GM21360 (cell line): ENCODE data around the gene RNU5D-1.
"Not testable (repeated sequence)": the region's sequence is repeated elsewhere in the genome, so short reads cannot be mapped to it uniquely, and the experiment has no call there.

Experiments
- ATAC-seq: cut with Tn5 transposase; IDR thresholded peaks from one replicate; pipeline ENCODE4 v1.9.1; 2021; ENCODE audit warnings: mild to moderate bottlenecking, moderate library complexity; ENCODE audit not compliant: unreplicated experiment

RNU5D-1 gene

GRCh38 chr1:44730741-44731512 lies at the start of gene RNU5D-1:
TSS of gene RNU5D-1 (minus strand) at chr1:44731170.
- ATAC-seq, result peak; percentile 61

DNA sequence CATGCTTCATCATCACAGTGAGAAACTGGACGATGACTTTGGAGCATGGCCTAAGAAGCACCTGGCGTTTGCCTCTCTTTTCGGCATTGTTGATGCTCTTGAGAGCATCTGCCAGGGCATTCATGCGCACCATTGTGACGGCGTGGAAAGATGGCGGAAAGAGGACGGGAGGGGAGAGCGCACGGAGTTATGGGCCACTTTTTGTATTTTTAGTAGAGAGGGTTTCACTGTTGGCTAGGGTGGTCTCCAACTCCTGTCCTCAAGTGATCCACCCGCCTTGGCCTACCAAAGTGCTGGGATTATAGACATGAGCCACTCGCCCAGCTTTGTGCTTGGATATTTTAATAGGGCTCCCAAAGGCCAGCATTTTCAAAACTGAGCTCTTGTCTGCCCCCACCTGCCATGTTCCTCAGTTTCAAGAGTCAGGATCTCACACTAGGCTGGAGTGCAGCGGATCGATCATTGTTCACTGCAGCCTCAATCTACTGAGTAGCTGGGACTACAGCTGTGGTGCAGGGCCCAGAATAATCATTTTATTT lies 49.7 kb upstream of the RNU5D-1 start:
- no peak for ATAC-seq

DNA sequence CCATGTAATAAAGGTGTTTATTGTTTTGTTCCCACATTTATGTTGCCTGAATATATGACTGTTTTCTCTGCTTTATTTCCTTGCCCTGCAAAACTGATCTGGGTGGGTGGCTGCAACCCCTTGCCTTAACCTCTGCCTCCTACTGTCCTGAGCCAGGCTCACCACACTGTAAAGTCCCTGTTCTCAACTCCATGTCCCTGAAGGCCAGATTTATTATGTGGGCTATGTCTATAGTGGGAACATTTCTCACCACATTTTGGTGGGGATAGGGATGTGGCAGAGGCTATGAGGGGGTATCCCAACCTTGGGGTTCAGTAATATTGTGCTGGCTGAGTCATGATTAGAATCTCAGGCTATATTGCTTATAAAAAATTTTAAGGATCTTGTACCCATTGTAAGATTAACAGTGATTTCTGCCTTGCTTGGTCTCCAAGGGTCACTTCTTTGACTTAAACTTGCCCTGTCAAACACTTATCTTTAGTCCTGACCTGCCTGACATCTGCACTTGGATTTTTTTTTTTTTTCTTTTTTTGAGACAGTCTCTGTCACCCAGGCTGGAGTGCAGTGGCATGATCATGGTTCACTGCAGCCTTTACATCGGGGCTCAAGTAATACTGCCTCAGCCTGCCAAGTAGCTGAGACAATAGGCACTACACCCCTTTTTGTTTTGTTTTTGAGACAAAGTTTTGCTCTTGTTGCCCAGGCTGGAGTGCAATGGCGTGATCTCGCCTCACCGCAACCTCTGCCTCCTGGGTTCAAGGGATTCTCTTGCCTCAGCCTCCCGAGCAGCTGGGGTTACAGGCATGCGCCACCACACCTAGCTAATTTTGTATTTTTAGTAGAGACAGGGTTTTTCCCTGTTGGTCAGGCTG lies 48.0 kb upstream of the RNU5D-1 start:
- no peak for ATAC-seq

- no peak for ATAC-seq
These were observed 47.1 kb upstream of the RNU5D-1 start for GRCh38 chr1:44777969-44778635.

- no peak for ATAC-seq
These were observed 46.6 kb upstream of the RNU5D-1 start for GRCh38 chr1:44777547-44777946.

GRCh38 chr1:44776730-44777068 lies 45.7 kb upstream of the RNU5D-1 start:
- no peak for ATAC-seq

GRCh38 chr1:44775930-44776729 lies 45.2 kb upstream of the RNU5D-1 start:
- peak; percentile 16 for ATAC-seq

- peak; percentile 78 for ATAC-seq
These were observed 44.3 kb upstream of the RNU5D-1 start, which contains the start of gene RPS8 for GRCh38 chr1:44775078-44775929. TSS of gene RPS8 (plus strand) at chr1:44775540. CDS start at chr1:44775597, 57 bp downstream.

- ATAC-seq, result not testable (repeated sequence)
These were observed 35.5 kb upstream of the RNU5D-1 start for GRCh38 chr1:44766421-44766820.

DNA sequence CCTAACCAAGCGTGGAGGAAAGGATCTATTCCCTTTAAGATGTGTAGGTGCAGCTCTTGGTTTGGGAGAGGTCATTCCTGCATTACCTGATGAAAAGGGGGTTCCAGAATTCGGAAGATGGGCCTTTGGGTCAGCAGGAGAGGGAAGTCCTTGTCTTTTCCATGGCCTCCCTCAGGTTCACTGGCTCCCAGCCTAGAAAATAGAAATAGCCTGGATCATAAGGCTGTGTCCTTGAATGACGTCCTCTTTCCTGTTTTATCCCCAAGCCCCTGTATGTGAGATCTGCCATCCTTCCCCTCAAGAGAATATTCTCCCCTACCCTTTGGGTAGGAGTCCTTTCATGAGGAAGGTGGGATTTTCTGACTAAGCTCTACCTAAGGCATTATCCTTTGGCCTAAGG lies 29.9 kb upstream of the RNU5D-1 start:
- no peak for ATAC-seq

DNA sequence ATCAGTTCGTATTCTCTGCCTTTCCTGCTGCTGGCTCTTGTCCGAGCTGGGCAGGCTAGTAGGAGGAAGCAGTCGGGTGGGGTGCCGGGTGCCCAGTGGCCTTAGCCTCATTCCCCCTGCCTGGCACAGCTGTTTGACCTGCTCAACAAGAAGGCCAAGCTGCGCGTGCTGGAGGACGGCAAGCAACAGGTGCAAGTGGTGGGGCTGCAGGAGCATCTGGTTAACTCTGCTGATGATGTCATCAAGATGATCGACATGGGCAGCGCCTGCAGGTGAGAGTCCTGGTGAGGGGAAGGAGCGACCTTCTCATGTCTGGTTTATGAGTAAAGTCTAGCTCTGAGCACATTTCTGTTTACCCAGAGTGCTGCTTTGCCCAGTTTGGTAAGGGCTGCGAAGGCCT lies 28.1 kb upstream of the RNU5D-1 start:
- no peak for ATAC-seq

DNA sequence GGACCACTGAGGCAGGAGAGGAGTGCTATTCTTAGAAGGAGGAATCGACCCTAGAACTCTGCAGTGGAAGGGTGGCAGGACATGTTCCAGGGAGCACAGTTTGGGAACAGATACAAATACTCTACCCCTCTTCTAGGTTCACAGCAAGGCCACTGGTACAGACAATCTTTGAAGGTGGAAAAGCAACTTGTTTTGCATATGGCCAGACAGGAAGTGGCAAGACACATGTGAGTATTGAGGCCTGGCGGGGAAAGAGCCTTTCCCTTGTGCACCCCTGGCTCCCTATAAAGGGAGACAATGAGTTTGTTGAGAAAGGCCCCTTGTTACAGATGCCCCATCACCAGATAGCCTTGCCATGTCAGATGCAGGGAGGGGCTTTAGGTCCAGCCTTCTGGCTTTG lies 26.4 kb upstream of the RNU5D-1 start:
- ATAC-seq, result no peak

GRCh38 chr1:44747878-44748277 lies 16.9 kb upstream of the RNU5D-1 start:
- ATAC-seq, result no peak

GRCh38 chr1:44743211-44743610 lies 12.2 kb upstream of the RNU5D-1 start:
- ATAC-seq, result no peak

GRCh38 chr1:44740179-44740617 lies 9.2 kb upstream of the RNU5D-1 start:
- ATAC-seq, result peak; percentile 17

DNA sequence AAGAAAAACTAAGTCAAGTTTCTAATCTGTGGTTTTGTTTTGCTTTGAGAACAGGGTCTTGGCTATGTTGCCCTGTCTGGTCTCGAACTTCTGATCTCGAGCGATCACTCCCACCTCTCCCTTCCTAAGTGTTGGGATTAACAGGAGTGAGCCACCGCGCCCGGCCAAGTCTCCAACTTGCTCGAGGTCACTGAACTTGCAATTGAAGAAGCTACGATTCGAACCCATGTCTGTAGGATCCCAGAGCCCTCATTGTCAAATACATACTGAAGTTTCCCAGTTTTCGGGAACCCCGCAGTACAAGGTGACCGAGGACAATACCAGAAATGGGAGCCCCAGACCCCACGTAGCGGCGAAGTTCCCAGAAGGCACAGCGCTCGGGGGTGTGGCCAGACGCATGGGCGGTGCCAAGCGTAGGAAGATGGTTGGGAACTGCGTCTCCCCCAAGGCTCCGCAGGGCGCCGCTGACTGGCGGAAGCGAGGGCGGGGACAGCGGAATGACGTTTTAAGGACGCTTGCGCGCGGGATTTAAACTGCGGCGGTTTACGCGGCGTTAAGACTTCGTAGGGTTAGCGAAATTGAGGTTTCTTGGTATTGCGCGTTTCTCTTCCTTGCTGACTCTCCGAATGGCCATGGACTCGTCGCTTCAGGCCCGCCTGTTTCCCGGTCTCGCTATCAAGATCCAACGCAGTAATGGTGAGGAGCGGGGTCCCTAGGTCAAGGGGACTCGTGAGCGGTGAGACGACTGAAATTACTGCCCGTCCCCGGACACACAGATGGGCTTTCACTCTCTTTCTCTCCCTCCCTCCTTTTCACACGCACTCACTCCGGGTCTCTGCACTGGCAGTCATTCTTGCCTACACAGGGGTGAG lies 8.6 kb upstream of the RNU5D-1 start, which contains the start of gene KIF2C:
TSS of gene KIF2C (plus strand) at position 531 of the 872 bp plus-strand sequence. CDS start at position 627, 96 bp downstream.
- ATAC-seq, result peak; percentile 94

- not testable (repeated sequence) for ATAC-seq
These were observed 8.0 kb upstream of the RNU5D-1 start for GRCh38 chr1:44738953-44739306.

GRCh38 chr1:44735992-44736391 lies 5.0 kb upstream of the RNU5D-1 start:
- no peak for ATAC-seq
